HG03095 (cell line): Measurements from ENCODE around the gene LHFPL6.

Source experiments
- ATAC-seq: cut with Tn5 transposase; IDR thresholded peaks from one replicate; pipeline ENCODE4 v1.9.1; 2021; ENCODE audit warnings: moderate library complexity; ENCODE audit not compliant: unreplicated experiment

Gene LHFPL6

GRCh38 chr13:39318161-39318560, 284.8 kb downstream of the LHFPL6 start:
- ATAC-seq, result no peak

GRCh38 chr13:39317291-39317690, 285.7 kb downstream of the LHFPL6 start:
- ATAC-seq, result no peak

- ATAC-seq, result no peak
Observed at GRCh38 chr13:39315796-39316195, 287.2 kb downstream of the LHFPL6 start.

- ATAC-seq, result no peak
Observed at GRCh38 chr13:39313721-39314120, 289.3 kb downstream of the LHFPL6 start.

GRCh38 chr13:39312596-39312995, 290.4 kb downstream of the LHFPL6 start:
- ATAC-seq, result no peak

GRCh38 chr13:39311619-39312018, 291.4 kb downstream of the LHFPL6 start:
- ATAC-seq, result no peak

- no peak for ATAC-seq
Observed at GRCh38 chr13:39310961-39311360, 292.0 kb downstream of the LHFPL6 start.

GRCh38 chr13:39306639-39307589, 296.1 kb downstream of the LHFPL6 start:
- peak; percentile 97 for ATAC-seq

GRCh38 chr13:39302820-39303219, 300.2 kb downstream of the LHFPL6 start:
- ATAC-seq, result no peak

- no peak for ATAC-seq
Observed at GRCh38 chr13:39298951-39299350, 304.0 kb downstream of the LHFPL6 start.

GRCh38 chr13:39297664-39298171, 305.3 kb downstream of the LHFPL6 start:
- no peak for ATAC-seq

GRCh38 chr13:39297023-39297422, 306.0 kb downstream of the LHFPL6 start:
- ATAC-seq, result no peak

- ATAC-seq, result no peak
Observed at GRCh38 chr13:39296193-39296592, 306.8 kb downstream of the LHFPL6 start.
